Astrocyte of the spinal cord (primary cell): ENCODE measurements around the gene IER2.

Source experiments
- DNase-seq: peaks from one replicate; pipeline ENCODE4 v3.0.0; 2011; ENCODE audit warnings: low read depth, low spot score
- H3K4me3 ChIP-seq: 2 replicates; pipeline ENCODE4 v1.5.1; 2011; ENCODE audit warnings: low read depth, mild to moderate bottlenecking, low read length, moderate library complexity
- in situ Hi-C: cut with HindIII; loops from 2 replicates; pipeline ENCODE4 v1.10.0; 2017; ENCODE audit warnings: low sequenced_read_pairs
- TF ChIP-seq, protein P1 (sequence below): IDR thresholded peaks from 2 replicates; pipeline ENCODE4 v1.5.1; 2012; ENCODE audit warnings: low read depth, mild to moderate bottlenecking, low read length, inconsistent platforms

Gene IER2

DNA sequence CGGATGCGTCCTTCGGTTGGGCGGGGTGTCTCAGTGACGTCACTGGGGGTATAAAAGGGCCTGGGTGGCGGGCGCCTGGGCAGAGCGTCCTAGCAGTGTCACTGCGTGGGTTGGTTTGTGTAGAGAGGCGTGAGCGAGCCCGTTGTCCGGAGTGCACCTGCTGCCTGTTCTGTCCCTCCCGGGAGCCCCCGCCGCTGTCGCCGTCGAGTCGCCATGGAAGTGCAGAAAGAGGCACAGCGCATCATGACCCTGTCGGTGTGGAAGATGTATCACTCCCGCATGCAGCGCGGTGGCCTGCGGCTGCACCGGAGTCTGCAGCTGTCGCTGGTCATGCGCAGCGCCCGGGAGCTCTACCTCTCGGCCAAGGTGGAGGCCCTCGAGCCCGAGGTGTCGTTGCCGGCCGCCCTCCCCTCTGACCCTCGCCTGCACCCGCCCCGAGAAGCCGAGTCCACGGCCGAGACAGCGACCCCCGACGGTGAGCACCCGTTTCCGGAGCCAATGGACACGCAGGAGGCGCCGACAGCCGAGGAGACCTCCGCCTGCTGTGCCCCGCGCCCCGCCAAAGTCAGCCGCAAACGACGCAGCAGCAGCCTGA, 2.9 kb downstream of the IER2 start:
- peak; percentile 96 for DNase-seq
- TF ChIP-seq, protein P1, sequence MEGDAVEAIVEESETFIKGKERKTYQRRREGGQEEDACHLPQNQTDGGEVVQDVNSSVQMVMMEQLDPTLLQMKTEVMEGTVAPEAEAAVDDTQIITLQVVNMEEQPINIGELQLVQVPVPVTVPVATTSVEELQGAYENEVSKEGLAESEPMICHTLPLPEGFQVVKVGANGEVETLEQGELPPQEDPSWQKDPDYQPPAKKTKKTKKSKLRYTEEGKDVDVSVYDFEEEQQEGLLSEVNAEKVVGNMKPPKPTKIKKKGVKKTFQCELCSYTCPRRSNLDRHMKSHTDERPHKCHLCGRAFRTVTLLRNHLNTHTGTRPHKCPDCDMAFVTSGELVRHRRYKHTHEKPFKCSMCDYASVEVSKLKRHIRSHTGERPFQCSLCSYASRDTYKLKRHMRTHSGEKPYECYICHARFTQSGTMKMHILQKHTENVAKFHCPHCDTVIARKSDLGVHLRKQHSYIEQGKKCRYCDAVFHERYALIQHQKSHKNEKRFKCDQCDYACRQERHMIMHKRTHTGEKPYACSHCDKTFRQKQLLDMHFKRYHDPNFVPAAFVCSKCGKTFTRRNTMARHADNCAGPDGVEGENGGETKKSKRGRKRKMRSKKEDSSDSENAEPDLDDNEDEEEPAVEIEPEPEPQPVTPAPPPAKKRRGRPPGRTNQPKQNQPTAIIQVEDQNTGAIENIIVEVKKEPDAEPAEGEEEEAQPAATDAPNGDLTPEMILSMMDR = no peak
- peak overlapping the region; percentile 98 for H3K4me3 ChIP-seq
- in situ Hi-C loops = no loop called here

DNA sequence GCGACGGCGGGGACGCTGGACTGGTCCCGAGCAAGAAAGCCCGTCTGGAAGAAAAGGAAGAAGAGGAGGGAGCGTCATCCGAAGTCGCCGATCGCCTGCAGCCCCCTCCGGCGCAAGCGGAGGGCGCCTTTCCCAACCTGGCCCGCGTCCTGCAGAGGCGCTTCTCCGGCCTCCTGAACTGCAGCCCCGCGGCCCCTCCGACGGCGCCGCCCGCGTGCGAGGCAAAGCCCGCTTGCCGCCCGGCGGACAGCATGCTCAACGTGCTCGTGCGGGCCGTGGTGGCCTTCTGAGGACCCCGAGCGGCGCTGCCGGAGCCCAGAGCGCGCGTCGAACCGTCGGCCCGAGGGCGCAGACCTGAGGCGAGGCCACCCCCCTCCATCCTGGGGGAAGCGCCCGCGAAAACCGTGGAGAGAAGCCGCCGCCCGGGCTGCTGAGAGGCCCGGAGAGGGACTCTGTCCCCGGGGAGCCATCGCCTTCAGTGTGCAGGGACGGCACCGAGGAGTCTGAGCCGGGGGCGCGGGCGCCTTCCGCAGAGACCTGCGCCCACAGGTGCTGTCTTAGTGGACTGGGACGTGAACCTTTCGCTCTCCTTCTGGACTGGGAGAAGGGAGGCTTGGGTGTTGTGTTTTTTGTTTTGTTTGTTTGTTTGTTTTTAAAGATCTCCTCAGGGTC, 3.5 kb downstream of the IER2 start:
- peak; percentile 49 for DNase-seq
- H3K4me3 ChIP-seq = peak overlapping the region; percentile 98
- TF ChIP-seq, protein P1 = peak; percentile 9
- in situ Hi-C loops = no loop called here

DNA sequence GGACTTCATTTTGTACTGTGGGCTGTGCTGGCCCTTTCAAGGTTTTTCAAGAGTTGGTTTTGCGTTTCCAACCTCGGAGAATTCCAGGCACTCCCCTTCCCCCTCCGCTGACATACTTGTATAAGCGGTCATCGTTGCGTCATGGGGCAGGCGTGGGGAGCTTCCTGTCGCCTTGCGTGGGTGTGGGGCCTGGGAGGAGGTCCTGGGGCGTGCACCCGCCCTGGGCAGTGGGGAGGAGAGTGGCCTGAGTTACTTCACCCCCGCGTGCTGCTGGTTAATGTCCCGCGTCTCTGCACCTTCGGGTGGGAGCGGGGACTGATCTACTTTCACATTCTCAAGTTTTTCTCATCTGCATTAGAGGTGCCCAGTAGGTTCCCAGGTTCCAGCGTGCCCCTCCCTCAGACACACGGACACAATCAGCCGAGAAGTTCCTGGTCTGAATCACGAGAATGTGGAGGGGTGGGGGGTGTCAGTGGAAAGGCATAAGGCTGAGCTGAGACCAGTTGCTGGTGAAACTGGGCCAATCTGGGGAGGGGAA, 4.1 kb downstream of the IER2 start:
- in situ Hi-C loops = no loop called here
- DNase-seq = peak; percentile 92
- H3K4me3 ChIP-seq = peak overlapping the region; percentile 98
- TF ChIP-seq, protein P1 = no peak

DNA sequence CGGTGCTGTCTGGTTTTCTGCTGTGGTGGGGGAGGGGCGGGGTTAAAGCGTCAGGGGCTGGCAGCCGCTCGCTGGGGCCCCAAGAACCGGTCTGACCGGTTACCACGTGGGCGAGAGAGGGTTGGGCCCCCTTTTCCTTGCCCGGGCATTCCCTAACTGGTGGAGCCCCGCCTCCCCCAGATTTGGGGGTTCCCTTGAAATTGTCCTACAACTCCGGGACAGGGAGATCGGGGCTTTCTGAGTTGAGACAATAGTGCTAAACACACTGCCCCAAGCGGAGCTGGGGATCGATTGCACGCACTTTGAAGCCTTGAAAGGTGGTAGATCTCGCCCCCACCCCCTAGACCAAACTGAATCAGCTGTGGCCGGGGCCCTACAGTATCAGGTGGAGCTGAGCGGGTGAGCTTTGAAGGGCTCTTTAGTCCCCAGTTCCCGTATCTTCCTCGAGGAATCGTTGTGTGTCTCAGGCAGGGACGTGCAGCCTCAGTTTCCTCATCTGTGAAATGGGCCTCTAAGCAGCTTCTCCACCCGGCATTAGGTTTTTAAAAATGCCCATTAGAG, 4.8 kb downstream of the IER2 start:
- H3K4me3 ChIP-seq = peak overlapping the region; percentile 98
- TF ChIP-seq, protein P1 = peak; percentile 23
- in situ Hi-C loops = no loop called here
- peak; percentile 59 for DNase-seq

DNA sequence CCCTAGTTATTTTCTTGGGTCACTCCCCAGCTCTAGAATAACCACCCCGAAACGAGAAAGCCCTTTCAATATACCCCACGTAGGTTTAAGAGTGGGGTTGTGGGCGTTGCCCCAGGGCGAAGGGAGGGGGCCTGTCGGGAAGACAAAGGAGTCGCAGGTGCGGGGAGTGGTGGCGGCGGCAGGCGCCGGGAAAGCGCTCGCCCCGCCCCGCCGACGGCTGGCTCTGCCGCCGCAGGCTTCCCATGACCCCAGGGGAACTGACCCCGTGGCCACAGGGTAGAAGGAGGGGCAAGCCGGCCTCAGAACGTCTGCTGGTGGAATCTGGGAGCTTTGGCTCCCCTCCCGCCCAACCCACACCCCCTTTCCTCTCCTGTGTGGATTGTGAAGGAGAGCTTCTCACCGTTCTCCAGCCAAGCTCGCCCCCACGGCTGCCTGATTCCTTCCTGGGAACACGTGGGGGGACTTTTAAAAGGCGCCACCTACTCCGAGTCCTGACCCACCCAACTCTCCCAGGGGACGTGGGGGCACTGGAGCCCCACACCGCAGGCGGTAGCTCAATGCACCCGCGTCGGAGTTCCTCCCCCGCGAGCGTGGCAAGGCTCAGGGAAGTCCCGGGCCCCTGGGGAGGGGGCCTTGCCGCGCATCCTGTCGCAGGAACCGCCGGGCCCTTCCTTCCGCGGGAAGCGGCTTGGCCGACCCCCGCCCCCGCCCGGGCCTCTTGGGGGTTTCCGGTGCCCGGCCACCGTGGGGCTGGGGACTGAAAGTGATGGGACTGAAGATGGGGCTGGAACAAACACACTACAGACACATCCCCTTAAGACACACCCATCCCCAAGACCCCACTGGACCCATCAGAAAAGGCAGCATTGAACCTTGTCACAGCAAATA, 5.5 kb downstream of the IER2 start:
- TF ChIP-seq, protein P1 = no peak
- in situ Hi-C loops = no loop called here
- peak overlapping the region; percentile 98 for H3K4me3 ChIP-seq
- DNase-seq = peak; percentile 82

DNA sequence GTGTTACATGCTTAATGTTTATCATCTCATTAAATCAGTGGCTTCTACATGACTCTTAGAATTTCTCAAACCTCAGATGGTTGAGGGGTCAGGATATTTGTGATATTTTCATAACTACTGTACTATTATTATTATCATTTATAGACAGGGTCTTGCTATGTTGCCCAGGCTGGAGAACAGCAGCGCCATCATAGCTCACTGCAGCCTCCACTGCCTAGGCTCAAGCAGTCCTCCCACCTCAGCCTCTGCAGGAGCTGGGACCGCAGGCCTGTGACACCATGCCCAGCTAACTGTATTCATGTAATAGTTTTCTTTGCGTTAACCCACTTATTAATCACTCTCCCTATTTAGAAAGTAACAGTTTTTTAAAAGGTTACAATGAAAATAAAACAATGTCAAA, 9.5 kb downstream of the IER2 start:
- no peak for DNase-seq
- in situ Hi-C loops = no loop called here
- H3K4me3 ChIP-seq = no peak overlapping the region
- TF ChIP-seq, protein P1 = no peak
